Osteocyte (in vitro differentiated cells): ENCODE measurements around the gene UBE2D4. TPM values are rescaled to one million over a fixed set of nuclear protein-coding genes. Genes with fewer than 3 reads are reported as not detected.

ENCODE experiments used
- DNase-seq: peaks from one replicate; pipeline ENCODE4 v3.0.0; 2021; ENCODE audit warnings: mixed read lengths; ENCODE audit not compliant: unreplicated experiment; ENCODE audit errors: extremely low spot score
- H3K27ac Mint-ChIP-seq: one replicate; pipeline ENCODE4 v1.8.0; 2021; ENCODE audit warnings: mild to moderate bottlenecking, mixed read lengths; ENCODE audit not compliant: unreplicated experiment
- H3K27me3 Mint-ChIP-seq: one replicate; pipeline ENCODE4 v1.8.0; 2021; ENCODE audit warnings: mixed read lengths; ENCODE audit not compliant: unreplicated experiment
- H3K36me3 Mint-ChIP-seq: one replicate; pipeline ENCODE4 v1.8.0; 2021; ENCODE audit warnings: mixed read lengths; ENCODE audit not compliant: unreplicated experiment
- H3K4me1 Mint-ChIP-seq: one replicate; pipeline ENCODE4 v1.8.0; 2021; ENCODE audit warnings: mixed read lengths; ENCODE audit not compliant: unreplicated experiment
- H3K4me3 Mint-ChIP-seq: one replicate; pipeline ENCODE4 v1.8.0; 2021; ENCODE audit warnings: mild to moderate bottlenecking, moderate library complexity, mixed read lengths; ENCODE audit not compliant: unreplicated experiment
- H3K9me3 Mint-ChIP-seq: one replicate; pipeline ENCODE4 v1.8.0; 2021; ENCODE audit warnings: mixed read lengths; ENCODE audit not compliant: unreplicated experiment
- CTCF ChIP-seq: fragments of 200-600 bp; sonication (generic); IDR thresholded peaks from 2 replicates; pipeline ENCODE4 v1.5.0; 2021; ENCODE audit warnings: antibody characterized with exemption, mild to moderate bottlenecking, moderate library complexity
- total RNA-seq: library from RNA; stranded (reverse); gene quantifications from 2 replicates; pipeline ENCODE4 v1.2.1, GENCODE V29; 2021

UBE2D4 gene
- total RNA-seq, 1 donor from 2014 or later, result 18.5 TPM

GRCh38 chr7:43915907-43916306 is 10.3 kb upstream of the UBE2D4 start:
- no peaks in the 10 kb centered on the region for H3K27me3 Mint-ChIP-seq
- H3K9me3 Mint-ChIP-seq, result no peaks in the 10 kb centered on the region

GRCh38 chr7:43921423-43921822 is 4.8 kb upstream of the UBE2D4 start:
- no peak for TF ChIP-seq CTCF

More at GRCh38 chr7:43915907-43916306, 10.3 kb upstream of the UBE2D4 start:
- no peak for TF ChIP-seq CTCF
- no peaks in the 10 kb centered on the region for H3K36me3 Mint-ChIP-seq
- H3K4me3 Mint-ChIP-seq, result no peak overlapping the region
- no peaks in the 10 kb centered on the region for H3K4me1 Mint-ChIP-seq
- no peak for DNase-seq
- no peak overlapping the region for H3K27ac Mint-ChIP-seq

GRCh38 chr7:43922726-43923125 is 3.5 kb upstream of the UBE2D4 start:
- H3K27ac Mint-ChIP-seq, result no peak overlapping the region
- no peaks in the 10 kb centered on the region for H3K9me3 Mint-ChIP-seq
- no peak for TF ChIP-seq CTCF
- no peak overlapping the region for H3K4me3 Mint-ChIP-seq
- H3K27me3 Mint-ChIP-seq, result no peaks in the 10 kb centered on the region
- no peaks in the 10 kb centered on the region for H3K36me3 Mint-ChIP-seq
- DNase-seq, result no peak
- H3K4me1 Mint-ChIP-seq, result peaks cover 13% of the 10 kb centered on the region

More at GRCh38 chr7:43921423-43921822, 4.8 kb upstream of the UBE2D4 start:
- Mint-ChIP-seq H3K9me3 (no peaks in the 10 kb centered on the region), H3K27me3 (no peaks in the 10 kb centered on the region), H3K27ac (no peak overlapping the region), H3K4me1 (peaks cover 7% of the 10 kb centered on the region), H3K4me3 (no peak overlapping the region), H3K36me3 (no peaks in the 10 kb centered on the region)
- DNase-seq, result no peak

- DNase-seq, result no peak
- peaks cover 2% of the 10 kb centered on the region for H3K36me3 Mint-ChIP-seq
- peak overlapping the region; percentile 86 for H3K27ac Mint-ChIP-seq
These were observed 525 bp downstream of the UBE2D4 start for GRCh38 chr7:43926798-43927123.

GRCh38 chr7:43927810-43928209 is 1.6 kb downstream of the UBE2D4 start:
- peak overlapping the region; percentile 6 for H3K4me3 Mint-ChIP-seq
- H3K4me1 Mint-ChIP-seq, result peaks cover 13% of the 10 kb centered on the region
- H3K36me3 Mint-ChIP-seq, result peaks cover 2% of the 10 kb centered on the region
- H3K27me3 Mint-ChIP-seq, result no peaks in the 10 kb centered on the region
- no peak for DNase-seq
- H3K27ac Mint-ChIP-seq, result no peak overlapping the region
- TF ChIP-seq CTCF, result no peak
- H3K9me3 Mint-ChIP-seq, result no peaks in the 10 kb centered on the region

More at GRCh38 chr7:43926798-43927123, 525 bp downstream of the UBE2D4 start:
- Mint-ChIP-seq H3K4me1 (peaks cover 13% of the 10 kb centered on the region), H3K4me3 (peak overlapping the region; percentile 78), H3K27me3 (no peaks in the 10 kb centered on the region), H3K9me3 (no peaks in the 10 kb centered on the region)
- no peak for TF ChIP-seq CTCF
